ENCODE measurements around the gene TRMT11.

Gene TRMT11

GRCh38 chr6:126026001-126026400, 39.7 kb downstream of the TRMT11 start:
- no peak overlapping the region for H3K4me3 Mint-ChIP-seq
- H3K4me1 Mint-ChIP-seq (ENCODE audit: low read depth): no peaks in the 10 kb centered on the region
- intact Hi-C loops (cut with micrococcal nuclease): no loop called here
- H3K27me3 Mint-ChIP-seq: no peaks in the 10 kb centered on the region
- H3K9me3 Mint-ChIP-seq: no peaks in the 10 kb centered on the region
- H3K27ac Mint-ChIP-seq: no peak overlapping the region
- H3K36me3 Mint-ChIP-seq (ENCODE audit: low read depth): peaks cover 26% of the 10 kb centered on the region

GRCh38 chr6:126027601-126028000, 41.3 kb downstream of the TRMT11 start:
- Mint-ChIP-seq H3K27me3 (no peaks in the 10 kb centered on the region), H3K9me3 (no peaks in the 10 kb centered on the region), H3K36me3 (ENCODE audit: low read depth) (peaks cover 18% of the 10 kb centered on the region), H3K27ac (no peak overlapping the region), H3K4me3 (no peak overlapping the region), H3K4me1 (ENCODE audit: low read depth) (no peaks in the 10 kb centered on the region)
- intact Hi-C loops (cut with micrococcal nuclease): no loop called here

- Mint-ChIP-seq H3K27me3 (no peaks in the 10 kb centered on the region), H3K4me1 (ENCODE audit: low read depth) (no peaks in the 10 kb centered on the region), H3K4me3 (no peak overlapping the region), H3K27ac (no peak overlapping the region), H3K36me3 (ENCODE audit: low read depth) (peaks cover 11% of the 10 kb centered on the region), H3K9me3 (no peaks in the 10 kb centered on the region)
- intact Hi-C loops (cut with micrococcal nuclease): loop anchor here (10.0 kb wide), 1 partner anchor 135 kb away; no protein-coding TSS in a partner anchor
Measured at GRCh38 chr6:126030045-126030444, 43.7 kb downstream of the TRMT11 start.

GRCh38 chr6:126033696-126034095, 47.4 kb downstream of the TRMT11 start:
- H3K36me3 Mint-ChIP-seq (ENCODE audit: low read depth): peaks cover 18% of the 10 kb centered on the region
- no peak overlapping the region for H3K27ac Mint-ChIP-seq
- H3K27me3 Mint-ChIP-seq: no peaks in the 10 kb centered on the region
- intact Hi-C loops (cut with micrococcal nuclease): loop anchor here (10.0 kb wide), 1 partner anchor 131 kb away; no protein-coding TSS in a partner anchor
- no peaks in the 10 kb centered on the region for H3K9me3 Mint-ChIP-seq
- H3K4me1 Mint-ChIP-seq (ENCODE audit: low read depth): no peaks in the 10 kb centered on the region
- H3K4me3 Mint-ChIP-seq: no peak overlapping the region

- Mint-ChIP-seq H3K36me3 (ENCODE audit: low read depth) (peaks cover 18% of the 10 kb centered on the region), H3K9me3 (no peaks in the 10 kb centered on the region), H3K27ac (no peak overlapping the region), H3K4me3 (no peak overlapping the region), H3K4me1 (ENCODE audit: low read depth) (no peaks in the 10 kb centered on the region), H3K27me3 (no peaks in the 10 kb centered on the region)
- intact Hi-C loops (cut with micrococcal nuclease): loop anchor here (10.0 kb wide), 1 partner anchor 130 kb away; no protein-coding TSS in a partner anchor
Measured at GRCh38 chr6:126034656-126035055, 48.3 kb downstream of the TRMT11 start.

GRCh38 chr6:126035764-126036163, 49.4 kb downstream of the TRMT11 start:
- Mint-ChIP-seq H3K9me3 (no peaks in the 10 kb centered on the region), H3K4me3 (no peak overlapping the region), H3K27me3 (no peaks in the 10 kb centered on the region), H3K27ac (no peak overlapping the region), H3K4me1 (ENCODE audit: low read depth) (peaks cover under 1% of the 10 kb centered on the region), H3K36me3 (ENCODE audit: low read depth) (peaks cover 15% of the 10 kb centered on the region)
- intact Hi-C loops (cut with micrococcal nuclease): loop anchor here (10.0 kb wide), 1 partner anchor 129 kb away; no protein-coding TSS in a partner anchor

- Mint-ChIP-seq H3K27me3 (no peaks in the 10 kb centered on the region), H3K4me3 (no peak overlapping the region), H3K36me3 (ENCODE audit: low read depth) (peaks cover 23% of the 10 kb centered on the region), H3K27ac (no peak overlapping the region), H3K4me1 (ENCODE audit: low read depth) (peaks cover 6% of the 10 kb centered on the region), H3K9me3 (no peaks in the 10 kb centered on the region)
- intact Hi-C loops (cut with micrococcal nuclease): loop anchor here (10.0 kb wide), 1 partner anchor 127 kb away; no protein-coding TSS in a partner anchor
Measured at GRCh38 chr6:126038234-126038633, 51.9 kb downstream of the TRMT11 start.

- H3K9me3 Mint-ChIP-seq: no peaks in the 10 kb centered on the region
- intact Hi-C loops (cut with micrococcal nuclease): loop anchor here (10.0 kb wide), 1 partner anchor 126 kb away; no protein-coding TSS in a partner anchor
- H3K27me3 Mint-ChIP-seq: no peaks in the 10 kb centered on the region
- peaks cover 23% of the 10 kb centered on the region for H3K36me3 Mint-ChIP-seq (ENCODE audit: low read depth)
- no peak overlapping the region for H3K27ac Mint-ChIP-seq
- H3K4me1 Mint-ChIP-seq (ENCODE audit: low read depth): peaks cover 6% of the 10 kb centered on the region
- no peak overlapping the region for H3K4me3 Mint-ChIP-seq
Measured at GRCh38 chr6:126039284-126039683, 52.9 kb downstream of the TRMT11 start.

- intact Hi-C loops (cut with micrococcal nuclease): no loop called here
- no peaks in the 10 kb centered on the region for H3K27me3 Mint-ChIP-seq
- H3K9me3 Mint-ChIP-seq: no peaks in the 10 kb centered on the region
- peaks cover 23% of the 10 kb centered on the region for H3K36me3 Mint-ChIP-seq (ENCODE audit: low read depth)
- no peak overlapping the region for H3K4me3 Mint-ChIP-seq
- H3K27ac Mint-ChIP-seq: no peak overlapping the region
- peaks cover 6% of the 10 kb centered on the region for H3K4me1 Mint-ChIP-seq (ENCODE audit: low read depth)
Measured at GRCh38 chr6:126040394-126040793, 54.1 kb downstream of the TRMT11 start.

GRCh38 chr6:126040826-126041225, 54.5 kb downstream of the TRMT11 start:
- H3K4me3 Mint-ChIP-seq: no peak overlapping the region
- H3K9me3 Mint-ChIP-seq: no peaks in the 10 kb centered on the region
- H3K27me3 Mint-ChIP-seq: no peaks in the 10 kb centered on the region
- peaks cover 6% of the 10 kb centered on the region for H3K4me1 Mint-ChIP-seq (ENCODE audit: low read depth)
- peaks cover 23% of the 10 kb centered on the region for H3K36me3 Mint-ChIP-seq (ENCODE audit: low read depth)
- no peak overlapping the region for H3K27ac Mint-ChIP-seq
- intact Hi-C loops (cut with micrococcal nuclease): no loop called here

GRCh38 chr6:126041516-126041915, 55.2 kb downstream of the TRMT11 start:
- H3K4me1 Mint-ChIP-seq (ENCODE audit: low read depth): peaks cover 6% of the 10 kb centered on the region
- no peaks in the 10 kb centered on the region for H3K9me3 Mint-ChIP-seq
- H3K4me3 Mint-ChIP-seq: no peak overlapping the region
- intact Hi-C loops (cut with micrococcal nuclease): no loop called here
- no peaks in the 10 kb centered on the region for H3K27me3 Mint-ChIP-seq
- H3K27ac Mint-ChIP-seq: no peak overlapping the region
- H3K36me3 Mint-ChIP-seq (ENCODE audit: low read depth): peaks cover 17% of the 10 kb centered on the region

- H3K36me3 Mint-ChIP-seq (ENCODE audit: low read depth): peaks cover 16% of the 10 kb centered on the region
- intact Hi-C loops (cut with micrococcal nuclease): no loop called here
Measured at GRCh38 chr6:126042001-126042419, 55.7 kb downstream of the TRMT11 start.

GRCh38 chr6:126047648-126048047, 61.3 kb downstream of the TRMT11 start:
- Mint-ChIP-seq H3K4me1 (ENCODE audit: low read depth) (no peaks in the 10 kb centered on the region), H3K27ac (no peak overlapping the region), H3K27me3 (no peaks in the 10 kb centered on the region), H3K36me3 (ENCODE audit: low read depth) (peaks cover 9% of the 10 kb centered on the region), H3K4me3 (no peak overlapping the region), H3K9me3 (no peaks in the 10 kb centered on the region)
- intact Hi-C loops (cut with micrococcal nuclease): no loop called here

More at GRCh38 chr6:126042001-126042419, 55.7 kb downstream of the TRMT11 start:
- Mint-ChIP-seq H3K27me3 (no peaks in the 10 kb centered on the region), H3K9me3 (no peaks in the 10 kb centered on the region), H3K27ac (no peak overlapping the region), H3K4me3 (no peak overlapping the region), H3K4me1 (ENCODE audit: low read depth) (peaks cover 6% of the 10 kb centered on the region)

GRCh38 chr6:126048635-126049034, 62.3 kb downstream of the TRMT11 start:
- no peak overlapping the region for H3K27ac Mint-ChIP-seq
- intact Hi-C loops (cut with micrococcal nuclease): no loop called here
- H3K36me3 Mint-ChIP-seq (ENCODE audit: low read depth): peaks cover 7% of the 10 kb centered on the region
- H3K4me1 Mint-ChIP-seq (ENCODE audit: low read depth): no peaks in the 10 kb centered on the region
- no peaks in the 10 kb centered on the region for H3K27me3 Mint-ChIP-seq
- H3K9me3 Mint-ChIP-seq: no peaks in the 10 kb centered on the region
- H3K4me3 Mint-ChIP-seq: no peak overlapping the region

GRCh38 chr6:126050795-126051194, 64.5 kb downstream of the TRMT11 start:
- no peaks in the 10 kb centered on the region for H3K4me1 Mint-ChIP-seq (ENCODE audit: low read depth)
- H3K27me3 Mint-ChIP-seq: no peaks in the 10 kb centered on the region
- no peaks in the 10 kb centered on the region for H3K9me3 Mint-ChIP-seq
- no peak overlapping the region for H3K27ac Mint-ChIP-seq
- peaks cover 7% of the 10 kb centered on the region for H3K36me3 Mint-ChIP-seq (ENCODE audit: low read depth)
- H3K4me3 Mint-ChIP-seq: no peak overlapping the region
- intact Hi-C loops (cut with micrococcal nuclease): no loop called here
